Chondrocyte (in vitro differentiated cells): ENCODE results near the gene RAB5IF. TPM values are rescaled to one million over a fixed set of nuclear protein-coding genes. Genes with fewer than 3 reads are reported as not detected.

ENCODE experiments used
- DNase-seq: peaks from one replicate; pipeline ENCODE4 v3.0.0; 2021; ENCODE audit warnings: mixed read lengths, low spot score
- H3K27ac Mint-ChIP-seq: one replicate; pipeline ENCODE4 v1.8.0; 2021; ENCODE audit warnings: mild to moderate bottlenecking, moderate library complexity, mixed read lengths; ENCODE audit not compliant: unreplicated experiment
- H3K27me3 Mint-ChIP-seq: 2 replicates; pipeline ENCODE4 v1.8.0; 2021; ENCODE audit warnings: low read depth, mixed read lengths
- H3K36me3 Mint-ChIP-seq: 2 replicates; pipeline ENCODE4 v1.8.0; 2021; ENCODE audit warnings: low read depth, mixed read lengths
- H3K4me1 Mint-ChIP-seq: 2 replicates; pipeline ENCODE4 v1.8.0; 2021; ENCODE audit warnings: low read depth, mild to moderate bottlenecking, mixed read lengths
- H3K4me3 Mint-ChIP-seq: one replicate; pipeline ENCODE4 v1.8.0; 2021; ENCODE audit warnings: mild to moderate bottlenecking, moderate library complexity, mixed read lengths; ENCODE audit not compliant: unreplicated experiment
- H3K9me3 Mint-ChIP-seq: 2 replicates; pipeline ENCODE4 v1.8.0; 2021; ENCODE audit warnings: low read depth, mixed read lengths
- total RNA-seq: library from RNA; stranded (reverse); gene quantifications from 3 replicates; pipeline ENCODE4 v1.2.1, GENCODE V29; 2021
- TF ChIP-seq, protein P1 (sequence below): fragments of 200-600 bp; sonication (generic); IDR thresholded peaks from 2 replicates; pipeline ENCODE4 v1.5.0; 2021; ENCODE audit warnings: antibody characterized with exemption, mild to moderate bottlenecking, moderate library complexity

Gene RAB5IF
- total RNA-seq, 1 donor from 2014 or later = 71.5 TPM

DNA sequence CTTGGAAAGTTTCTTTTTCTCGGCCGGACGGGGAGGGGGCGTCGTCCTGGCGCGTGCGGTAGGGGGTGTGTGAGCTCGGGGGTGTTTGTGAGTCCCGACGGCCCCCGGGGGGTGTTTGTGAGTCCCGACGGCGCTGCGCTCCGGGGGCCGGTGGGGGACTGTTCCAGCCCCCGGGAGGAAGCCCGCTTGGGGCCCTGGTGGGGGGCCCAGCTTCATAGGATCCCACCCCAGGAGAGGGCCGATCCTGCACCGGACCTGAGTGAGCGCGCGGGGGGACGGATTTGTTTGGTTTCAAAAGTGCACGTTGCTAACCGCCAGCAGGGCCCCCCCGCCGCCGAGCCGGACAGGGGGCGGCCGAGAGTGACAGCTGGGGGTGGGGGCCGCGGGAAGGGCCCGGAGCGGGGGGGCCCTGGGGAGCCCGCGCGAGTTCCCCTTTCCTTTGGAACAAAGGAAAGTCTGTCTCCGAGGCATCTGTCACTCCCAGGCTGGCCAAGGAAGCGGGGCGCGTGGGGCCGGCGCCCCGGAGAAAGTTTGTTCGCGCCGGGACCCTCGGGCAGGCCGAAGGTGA lies 31.7 kb upstream of the RAB5IF start:
- Mint-ChIP-seq H3K4me1 (peaks cover 32% of the 10 kb centered on the region), H3K27ac (no peak overlapping the region), H3K4me3 (peak overlapping the region; percentile 83), H3K36me3 (no peaks in the 10 kb centered on the region), H3K27me3 (no peaks in the 10 kb centered on the region), H3K9me3 (no peaks in the 10 kb centered on the region)
- TF ChIP-seq, protein P1, sequence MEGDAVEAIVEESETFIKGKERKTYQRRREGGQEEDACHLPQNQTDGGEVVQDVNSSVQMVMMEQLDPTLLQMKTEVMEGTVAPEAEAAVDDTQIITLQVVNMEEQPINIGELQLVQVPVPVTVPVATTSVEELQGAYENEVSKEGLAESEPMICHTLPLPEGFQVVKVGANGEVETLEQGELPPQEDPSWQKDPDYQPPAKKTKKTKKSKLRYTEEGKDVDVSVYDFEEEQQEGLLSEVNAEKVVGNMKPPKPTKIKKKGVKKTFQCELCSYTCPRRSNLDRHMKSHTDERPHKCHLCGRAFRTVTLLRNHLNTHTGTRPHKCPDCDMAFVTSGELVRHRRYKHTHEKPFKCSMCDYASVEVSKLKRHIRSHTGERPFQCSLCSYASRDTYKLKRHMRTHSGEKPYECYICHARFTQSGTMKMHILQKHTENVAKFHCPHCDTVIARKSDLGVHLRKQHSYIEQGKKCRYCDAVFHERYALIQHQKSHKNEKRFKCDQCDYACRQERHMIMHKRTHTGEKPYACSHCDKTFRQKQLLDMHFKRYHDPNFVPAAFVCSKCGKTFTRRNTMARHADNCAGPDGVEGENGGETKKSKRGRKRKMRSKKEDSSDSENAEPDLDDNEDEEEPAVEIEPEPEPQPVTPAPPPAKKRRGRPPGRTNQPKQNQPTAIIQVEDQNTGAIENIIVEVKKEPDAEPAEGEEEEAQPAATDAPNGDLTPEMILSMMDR = no peak
- DNase-seq = no peak

DNA sequence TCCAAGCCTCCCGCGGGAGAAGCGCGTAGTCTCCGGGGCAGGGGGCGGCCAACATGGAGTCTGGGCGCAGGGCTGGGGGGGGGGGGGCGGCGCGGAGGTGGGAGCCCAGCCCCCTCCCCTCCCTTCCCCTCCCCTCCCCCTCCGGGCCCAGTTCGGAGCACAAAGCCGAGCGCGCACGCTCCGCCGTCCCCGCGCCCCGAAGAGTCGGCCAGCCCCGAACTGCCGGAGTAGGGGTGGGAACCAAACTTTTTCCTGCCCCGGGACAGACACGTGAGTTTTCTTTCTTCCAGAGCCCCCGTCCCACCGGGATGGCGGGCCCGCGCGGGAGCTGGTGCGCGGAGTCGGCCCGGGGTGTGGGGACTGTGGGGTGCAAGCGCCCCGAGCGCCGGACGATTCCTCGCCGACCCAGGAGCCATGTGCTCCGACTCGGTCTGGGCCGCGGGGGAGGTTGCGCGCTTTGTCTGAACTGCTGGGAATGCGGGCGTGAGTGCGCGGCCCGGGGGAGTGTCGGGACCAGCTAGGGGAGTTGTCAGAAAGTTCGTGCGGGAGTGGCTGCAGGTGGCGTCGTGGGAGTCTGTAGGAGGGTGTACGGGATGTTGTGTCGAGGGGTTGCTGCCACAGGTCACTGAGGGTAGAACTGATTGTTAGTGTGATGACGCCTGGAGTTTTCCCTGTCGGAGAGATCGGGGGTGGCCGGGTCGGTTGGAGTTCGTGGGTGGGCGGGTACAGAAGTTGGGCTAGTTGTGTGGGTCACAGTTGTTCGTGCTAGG lies 31.0 kb upstream of the RAB5IF start:
- no peak for DNase-seq
- TF ChIP-seq, protein P1 = no peak
- H3K27me3 Mint-ChIP-seq = no peaks in the 10 kb centered on the region
- no peaks in the 10 kb centered on the region for H3K9me3 Mint-ChIP-seq
- peak overlapping the region; percentile 83 for H3K4me3 Mint-ChIP-seq
- H3K27ac Mint-ChIP-seq = peak overlapping the region; percentile 84
- peaks cover 31% of the 10 kb centered on the region for H3K4me1 Mint-ChIP-seq
- H3K36me3 Mint-ChIP-seq = no peaks in the 10 kb centered on the region

DNA sequence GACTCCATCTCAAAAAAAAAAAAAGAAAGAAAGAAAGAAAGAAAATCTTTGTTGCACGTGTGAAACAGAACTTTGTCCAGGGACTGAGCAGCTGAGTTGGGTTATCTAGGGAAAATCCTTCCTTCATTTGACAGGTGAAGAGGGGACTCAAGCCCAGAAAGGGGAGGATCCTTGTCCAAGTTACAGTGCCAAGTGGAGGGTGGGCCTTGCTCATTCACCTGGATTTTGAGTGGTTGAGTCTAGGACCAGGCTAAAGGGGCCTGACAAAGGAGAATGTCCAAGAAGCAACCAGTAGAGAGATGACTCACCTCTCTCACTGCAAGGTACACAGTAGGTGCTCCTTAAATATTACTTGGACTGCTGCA lies 29.5 kb upstream of the RAB5IF start:
- no peak for DNase-seq
- Mint-ChIP-seq H3K9me3 (no peaks in the 10 kb centered on the region), H3K4me1 (peaks cover 31% of the 10 kb centered on the region), H3K36me3 (peaks cover 8% of the 10 kb centered on the region), H3K27ac (no peak overlapping the region), H3K4me3 (no peak overlapping the region), H3K27me3 (no peaks in the 10 kb centered on the region)
- TF ChIP-seq, protein P1 = no peak

DNA sequence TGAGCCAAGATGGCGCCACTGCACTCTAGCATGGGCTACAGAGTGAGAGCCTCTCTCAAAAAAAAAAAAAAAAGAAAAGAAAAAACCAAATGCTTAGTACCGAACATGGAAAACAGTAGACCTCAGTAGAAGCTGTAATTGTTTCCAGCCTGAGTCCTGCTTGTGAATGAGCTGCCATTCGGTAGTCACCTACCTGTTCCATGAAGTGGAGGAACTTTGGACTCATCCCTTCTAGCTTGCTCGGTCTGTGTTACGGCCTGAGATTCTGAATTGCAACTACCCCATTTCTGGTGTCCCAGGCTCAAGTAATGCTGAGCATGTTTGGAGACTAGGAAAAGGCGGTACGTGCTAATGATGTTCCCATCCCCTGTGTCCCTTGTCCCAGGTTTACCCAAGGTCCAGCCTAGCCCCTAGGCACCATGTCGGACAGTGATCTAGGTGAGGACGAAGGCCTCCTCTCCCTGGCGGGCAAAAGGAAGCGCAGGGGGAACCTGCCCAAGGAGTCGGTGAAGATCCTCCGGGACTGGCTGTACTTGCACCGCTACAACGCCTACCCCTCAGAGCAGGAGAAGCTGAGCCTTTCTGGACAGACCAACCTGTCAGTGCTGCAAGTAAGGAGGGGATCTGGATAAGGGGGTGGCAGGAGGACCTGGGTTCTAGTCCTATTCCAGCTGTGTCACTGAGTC lies 27.1 kb upstream of the RAB5IF start:
- H3K27me3 Mint-ChIP-seq = no peaks in the 10 kb centered on the region
- TF ChIP-seq, protein P1 = no peak
- no peak overlapping the region for H3K27ac Mint-ChIP-seq
- peaks cover 15% of the 10 kb centered on the region for H3K36me3 Mint-ChIP-seq
- H3K9me3 Mint-ChIP-seq = no peaks in the 10 kb centered on the region
- DNase-seq = no peak
- no peak overlapping the region for H3K4me3 Mint-ChIP-seq
- H3K4me1 Mint-ChIP-seq = peaks cover 23% of the 10 kb centered on the region

DNA sequence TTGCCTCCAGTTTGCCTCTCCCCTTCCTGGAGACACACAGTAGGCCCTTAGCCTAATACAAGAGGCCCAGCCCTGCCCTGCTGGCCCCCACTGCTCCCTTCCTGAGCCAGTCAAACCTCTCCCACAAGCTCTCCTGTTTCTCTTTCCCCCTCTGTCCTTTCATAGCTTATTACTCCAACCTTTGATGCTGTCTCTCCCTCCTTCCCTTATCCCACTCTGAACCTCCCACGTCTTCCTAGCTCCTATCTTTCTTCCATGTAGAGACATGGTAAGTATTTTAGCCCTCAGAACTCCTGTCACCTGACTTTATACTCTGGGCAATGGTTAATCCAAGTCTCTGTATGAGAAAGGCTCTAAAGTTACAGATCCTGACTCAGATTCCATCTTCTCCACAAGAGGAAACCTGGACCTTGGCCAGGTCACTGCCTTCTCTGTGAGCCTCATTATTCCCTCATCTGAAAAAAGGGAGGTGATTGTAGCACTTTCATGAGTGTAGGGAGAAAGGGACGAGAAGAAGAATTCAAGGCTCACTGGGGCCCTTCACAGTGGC lies 25.5 kb upstream of the RAB5IF start:
- H3K27ac Mint-ChIP-seq = peak overlapping the region; percentile 86
- H3K4me3 Mint-ChIP-seq = no peak overlapping the region
- H3K36me3 Mint-ChIP-seq = peaks cover 17% of the 10 kb centered on the region
- H3K4me1 Mint-ChIP-seq = peaks cover 19% of the 10 kb centered on the region
- no peaks in the 10 kb centered on the region for H3K9me3 Mint-ChIP-seq
- no peak for DNase-seq
- H3K27me3 Mint-ChIP-seq = no peaks in the 10 kb centered on the region
- TF ChIP-seq, protein P1 = no peak
